Right renal cortex interstitium (tissue), 3 donors: ENCODE data around the gene NDUFB7. TPM values are rescaled to one million over a fixed set of nuclear protein-coding genes. Genes with fewer than 3 reads are reported as not detected.
"Not testable (repeated sequence)": the region's sequence is repeated elsewhere in the genome, so short reads cannot be mapped to it uniquely, and the experiment has no call there.

Experiments used
- DNase-seq, 3 donors: peaks; one replicate each; pipeline ENCODE4 v3.0.0-alpha.2; 2013; ENCODE audit warnings: low read depth in 3 of 3, low spot score in 2 of 3
- polyA plus RNA-seq, 3 donors: library from polyadenylated mRNA; unstranded; fragments of 120-200 nt; gene quantifications; one replicate each; pipeline ENCODE4 v1.2.1, GENCODE V29; 2013; ENCODE audit not compliant: insufficient read length in 3 of 3

Gene NDUFB7
- polyA plus RNA-seq, 3 donors = 76.7 to 96.7 (median 88.4) TPM

DNA sequence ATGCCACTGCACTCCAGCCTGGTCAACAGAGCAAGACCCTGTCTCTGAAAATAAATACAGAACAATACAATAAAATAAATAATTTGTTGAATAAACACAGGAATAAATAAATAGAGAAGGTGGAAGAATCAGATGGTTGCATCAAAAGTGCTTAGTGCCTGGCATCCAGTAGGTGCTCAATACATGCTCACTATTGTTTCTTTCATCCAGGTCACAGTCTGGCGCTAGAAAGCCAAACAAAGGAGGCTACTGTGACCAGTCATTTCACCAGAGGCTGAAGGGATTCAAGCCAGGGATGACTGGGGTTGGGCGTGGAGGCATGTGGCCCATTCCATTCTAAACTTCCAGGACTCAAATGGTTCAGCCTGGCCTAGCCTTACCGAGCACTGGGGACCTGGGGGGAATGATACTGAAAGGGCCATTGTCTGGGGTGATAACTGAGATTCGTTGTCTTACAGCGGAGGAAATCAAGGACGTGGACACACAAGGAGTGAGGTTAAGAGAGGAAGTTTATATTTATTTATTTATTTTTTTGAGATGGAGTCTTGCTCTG is 3.6 kb upstream of the NDUFB7 start:
- no peak for DNase-seq

GRCh38 chr19:14570864-14571527 is 870 bp downstream of the NDUFB7 start:
- DNase-seq = no peak

- DNase-seq = no peak
Observed at GRCh38 chr19:14567079-14567478, 4.8 kb downstream of the NDUFB7 start.

DNA sequence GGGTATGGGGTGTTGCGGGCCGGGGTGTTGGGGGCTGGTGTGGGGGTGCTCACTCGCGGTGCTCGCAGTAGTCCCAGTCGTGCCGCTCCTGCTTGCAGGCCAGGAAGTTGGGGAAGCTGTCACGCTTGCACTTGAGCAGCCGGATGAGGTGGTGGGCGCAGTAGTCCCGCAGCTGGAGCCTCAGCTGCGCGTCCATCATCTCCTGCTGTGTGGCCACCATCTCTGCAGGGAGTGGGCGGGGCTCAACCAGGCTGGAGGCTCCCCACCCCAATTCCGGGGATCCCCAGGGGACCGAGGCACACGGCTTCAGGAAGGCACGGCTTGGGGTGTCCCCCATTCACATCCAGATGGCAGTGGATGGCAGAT is 5.2 kb downstream of the NDUFB7 start:
- no peak for DNase-seq

GRCh38 chr19:14565765-14566711 is 5.8 kb downstream of the NDUFB7 start:
- no peak for DNase-seq

DNA sequence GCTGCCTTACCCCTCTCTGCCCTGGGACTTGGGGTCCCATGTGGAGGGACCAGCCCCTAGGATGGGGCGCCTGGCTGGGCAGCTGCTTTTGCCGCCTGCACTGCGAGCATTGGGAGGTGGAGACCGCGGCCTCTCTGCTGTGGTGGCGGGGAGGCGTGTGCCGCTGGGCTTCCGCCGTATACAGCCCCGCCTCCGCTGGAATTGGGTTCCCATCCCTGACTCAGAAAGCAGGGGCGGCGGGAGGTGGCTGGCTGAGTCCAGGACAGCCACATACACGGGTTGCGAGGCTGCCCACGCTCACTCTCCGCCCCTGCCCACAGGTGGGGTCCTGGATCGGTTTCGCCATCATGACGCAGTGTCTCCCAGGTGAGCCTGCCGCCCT is 6.6 kb downstream of the NDUFB7 start:
- no peak for DNase-seq

DNA sequence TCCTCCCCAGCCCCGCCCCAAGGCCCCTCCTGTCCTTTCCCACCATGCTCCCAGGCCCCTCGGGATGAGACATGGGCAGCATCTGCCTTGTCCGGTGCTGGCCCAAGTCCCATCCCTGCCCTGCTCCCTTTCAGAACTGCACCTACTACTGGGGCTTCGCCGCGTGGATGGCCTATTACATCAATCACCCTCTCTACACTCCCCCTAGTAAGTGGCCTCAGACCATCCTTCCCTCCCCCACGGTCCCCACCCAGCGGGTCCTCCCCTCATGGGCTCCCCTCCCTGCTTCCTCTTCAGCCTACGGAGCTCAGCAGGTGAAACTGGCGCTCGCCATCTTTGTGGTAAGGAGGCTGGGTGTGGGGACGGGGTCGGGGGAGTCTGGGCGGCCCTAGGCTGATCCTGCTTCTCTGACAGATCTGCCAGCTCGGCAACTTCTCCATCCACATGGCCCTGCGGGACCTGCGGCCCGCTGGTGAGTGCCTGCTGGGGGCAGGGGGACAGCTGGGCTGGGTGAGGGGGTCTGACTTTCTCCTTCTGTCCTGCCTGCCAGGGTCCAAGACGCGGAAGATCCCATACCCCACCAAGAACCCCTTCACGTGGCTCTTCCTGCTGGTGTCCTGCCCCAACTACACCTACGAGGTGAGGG is 7.1 kb downstream of the NDUFB7 start:
- DNase-seq = not testable (repeated sequence)

DNA sequence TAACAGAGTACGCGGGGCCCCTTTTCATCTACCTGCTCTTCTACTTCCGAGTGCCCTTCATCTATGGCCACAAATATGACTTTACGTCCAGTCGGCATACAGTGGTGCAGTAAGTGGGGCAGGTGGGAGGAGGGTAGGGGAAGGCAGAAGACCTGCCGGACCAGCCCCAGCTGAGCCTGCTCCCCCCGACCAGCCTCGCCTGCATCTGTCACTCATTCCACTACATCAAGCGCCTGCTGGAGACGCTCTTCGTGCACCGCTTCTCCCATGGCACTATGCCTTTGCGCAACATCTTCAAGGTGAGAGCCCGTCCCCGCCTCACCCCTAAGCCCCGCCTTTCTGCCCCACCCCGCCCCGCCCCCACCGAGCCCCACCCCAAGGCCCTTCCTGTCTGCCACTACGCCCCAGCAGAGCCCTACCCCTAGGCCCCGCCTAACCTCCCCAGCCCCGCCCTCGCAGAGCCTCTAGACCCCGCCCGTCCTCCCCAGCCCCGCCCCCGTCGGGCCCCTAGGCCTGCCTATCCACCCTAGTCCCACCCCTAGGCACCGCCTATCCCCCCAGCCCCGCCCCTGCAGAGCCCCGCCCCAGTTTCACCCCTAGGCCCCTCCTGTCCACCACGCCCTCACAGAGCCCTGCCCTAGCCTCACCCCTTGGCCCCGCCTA is 7.7 kb downstream of the NDUFB7 start:
- no peak for DNase-seq

DNA sequence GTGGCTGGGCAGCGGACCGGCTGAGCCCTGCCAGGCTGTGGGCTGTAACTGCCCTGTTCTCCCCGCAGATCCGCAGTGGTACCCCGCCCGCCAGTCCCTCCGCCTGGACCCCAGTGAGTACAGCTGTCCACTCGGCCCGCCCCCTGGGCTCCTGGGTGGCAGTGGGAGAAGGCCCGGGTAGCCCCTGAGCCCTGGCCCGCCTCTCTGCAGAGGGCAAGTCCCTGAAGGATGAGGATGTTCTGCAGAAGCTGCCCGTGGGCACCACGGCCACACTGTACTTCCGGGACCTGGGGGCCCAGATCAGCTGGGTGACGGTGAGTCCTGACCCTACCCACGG is 8.3 kb downstream of the NDUFB7 start:
- no peak for DNase-seq

- DNase-seq = no peak
Observed at GRCh38 chr19:14562660-14563589, 8.9 kb downstream of the NDUFB7 start.

- DNase-seq = no peak
Observed at GRCh38 chr19:14561847-14562351, 10.0 kb downstream of the NDUFB7 start.

- DNase-seq = no peak
Observed at GRCh38 chr19:14561249-14561648, 10.6 kb downstream of the NDUFB7 start.

- no peak for DNase-seq
Observed at GRCh38 chr19:14560776-14561108, 11.1 kb downstream of the NDUFB7 start.

- DNase-seq = no peak
Observed at GRCh38 chr19:14559916-14560775, 11.7 kb downstream of the NDUFB7 start.

- DNase-seq = no peak
Observed at GRCh38 chr19:14558370-14559066, 13.3 kb downstream of the NDUFB7 start.

- no peak for DNase-seq
Observed at GRCh38 chr19:14556662-14557188, 15.1 kb downstream of the NDUFB7 start.

DNA sequence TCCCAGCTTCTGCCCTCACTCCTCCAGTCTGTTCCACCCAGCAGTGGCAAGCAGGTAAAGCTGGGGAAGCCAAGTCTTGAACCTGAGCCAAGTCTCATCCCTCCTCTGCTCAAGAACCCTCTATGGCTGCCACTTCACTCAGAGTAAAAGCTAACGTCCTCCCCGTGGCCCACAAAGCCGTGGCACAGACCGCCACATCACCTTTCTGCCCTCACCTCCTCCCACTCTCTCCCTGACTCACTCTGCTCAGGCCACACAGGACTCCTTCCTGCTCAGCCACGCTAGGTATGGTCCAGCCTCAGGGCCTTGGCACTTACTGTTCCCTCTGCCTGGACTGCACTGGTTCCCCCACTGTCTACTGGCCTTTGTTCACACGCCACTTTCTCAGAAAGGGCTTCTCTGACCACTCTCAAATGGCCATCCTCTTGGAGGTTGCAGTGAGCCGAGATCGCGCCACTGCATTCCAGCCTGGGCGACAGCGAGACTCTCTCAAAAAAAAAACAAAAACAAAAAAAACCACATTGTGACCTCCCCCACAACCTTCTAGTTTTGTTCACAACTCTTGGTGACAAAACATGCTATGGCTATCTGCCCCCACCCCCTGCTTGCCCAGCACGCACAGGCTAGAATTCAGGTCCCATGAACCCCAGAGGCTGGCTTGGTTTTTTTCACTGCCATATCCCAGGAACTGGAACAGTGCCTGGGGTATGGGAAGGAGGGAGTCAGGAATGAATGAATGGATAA is 15.8 kb downstream of the NDUFB7 start:
- no peak for DNase-seq
